Osteocyte (in vitro differentiated cells): ENCODE measurements around the gene C11orf97. TPM values are rescaled to one million over a fixed set of nuclear protein-coding genes. Genes with fewer than 3 reads are reported as not detected.

Experiments used
- DNase-seq: peaks from one replicate; pipeline ENCODE4 v3.0.0; 2021; ENCODE audit warnings: mixed read lengths; ENCODE audit not compliant: unreplicated experiment; ENCODE audit errors: extremely low spot score
- H3K27ac Mint-ChIP-seq: one replicate; pipeline ENCODE4 v1.8.0; 2021; ENCODE audit warnings: mild to moderate bottlenecking, mixed read lengths; ENCODE audit not compliant: unreplicated experiment
- H3K27me3 Mint-ChIP-seq: one replicate; pipeline ENCODE4 v1.8.0; 2021; ENCODE audit warnings: mixed read lengths; ENCODE audit not compliant: unreplicated experiment
- H3K36me3 Mint-ChIP-seq: one replicate; pipeline ENCODE4 v1.8.0; 2021; ENCODE audit warnings: mixed read lengths; ENCODE audit not compliant: unreplicated experiment
- H3K4me1 Mint-ChIP-seq: one replicate; pipeline ENCODE4 v1.8.0; 2021; ENCODE audit warnings: mixed read lengths; ENCODE audit not compliant: unreplicated experiment
- H3K4me3 Mint-ChIP-seq: one replicate; pipeline ENCODE4 v1.8.0; 2021; ENCODE audit warnings: mild to moderate bottlenecking, moderate library complexity, mixed read lengths; ENCODE audit not compliant: unreplicated experiment
- H3K9me3 Mint-ChIP-seq: one replicate; pipeline ENCODE4 v1.8.0; 2021; ENCODE audit warnings: mixed read lengths; ENCODE audit not compliant: unreplicated experiment
- CTCF ChIP-seq: fragments of 200-600 bp; sonication (generic); IDR thresholded peaks from 2 replicates; pipeline ENCODE4 v1.5.0; 2021; ENCODE audit warnings: antibody characterized with exemption, mild to moderate bottlenecking, moderate library complexity
- total RNA-seq: library from RNA; stranded (reverse); gene quantifications from 2 replicates; pipeline ENCODE4 v1.2.1, GENCODE V29; 2021

C11orf97 gene
- total RNA-seq, 1 donor from 2014 or later: not detected

- peak; percentile 90 for DNase-seq
- Mint-ChIP-seq H3K27me3 (no peaks in the 10 kb centered on the region), H3K4me1 (peaks cover 33% of the 10 kb centered on the region), H3K27ac (peak within 1 kb of the TSS; percentile 98), H3K9me3 (no peaks in the 10 kb centered on the region), H3K36me3 (no peaks in the 10 kb centered on the region), H3K4me3 (peak within 1 kb of the TSS; percentile 90)
- no peak for TF ChIP-seq CTCF
Measured at GRCh38 chr11:94543695-94544645, 31.7 kb downstream of the C11orf97 start, which contains the start of gene FUT4. Gene FUT4 (plus strand): TSS chr11:94543921. CDS start chr11:94544134, 213 bp downstream.

GRCh38 chr11:94544646-94545263 lies 32.5 kb downstream of the C11orf97 start:
- Mint-ChIP-seq H3K4me1 (peaks cover 34% of the 10 kb centered on the region), H3K27ac (no peak overlapping the region), H3K9me3 (no peaks in the 10 kb centered on the region), H3K4me3 (peak overlapping the region; percentile 70), H3K36me3 (no peaks in the 10 kb centered on the region), H3K27me3 (no peaks in the 10 kb centered on the region)
- no peak for TF ChIP-seq CTCF
- DNase-seq: peak; percentile 83

- Mint-ChIP-seq H3K27me3 (no peaks in the 10 kb centered on the region), H3K36me3 (no peaks in the 10 kb centered on the region), H3K4me1 (peaks cover 36% of the 10 kb centered on the region), H3K27ac (peak overlapping the region; percentile 15), H3K9me3 (no peaks in the 10 kb centered on the region), H3K4me3 (peak overlapping the region; percentile 70)
- TF ChIP-seq CTCF: no peak
- peak; percentile 85 for DNase-seq
Measured at GRCh38 chr11:94545264-94546161, 33.3 kb downstream of the C11orf97 start.

- peaks cover 36% of the 10 kb centered on the region for H3K4me1 Mint-ChIP-seq
- TF ChIP-seq CTCF: no peak
- DNase-seq: no peak
- H3K9me3 Mint-ChIP-seq: no peaks in the 10 kb centered on the region
- peak overlapping the region; percentile 70 for H3K4me3 Mint-ChIP-seq
- H3K36me3 Mint-ChIP-seq: no peaks in the 10 kb centered on the region
- H3K27me3 Mint-ChIP-seq: no peaks in the 10 kb centered on the region
- H3K27ac Mint-ChIP-seq: no peak overlapping the region
Measured at GRCh38 chr11:94546162-94546470, 33.9 kb downstream of the C11orf97 start.
